ENCODE measurements around the gene USO1.

The USO1 gene

GRCh38 chr4:75844151-75844662, 119.8 kb downstream of the USO1 start:
- no peak for DNase-seq

- no peak for DNase-seq
Measured at GRCh38 chr4:75845992-75846391, 121.6 kb downstream of the USO1 start.

GRCh38 chr4:75848171-75848760, 123.9 kb downstream of the USO1 start:
- peak; percentile 58 for DNase-seq

- no peak for DNase-seq
Measured at GRCh38 chr4:75848891-75849290, 124.5 kb downstream of the USO1 start.

- no peak for DNase-seq
Measured at GRCh38 chr4:75849461-75849860, 125.1 kb downstream of the USO1 start.

- DNase-seq, result no peak
Measured at GRCh38 chr4:75858721-75859120, 134.3 kb downstream of the USO1 start.

- DNase-seq, result no peak
Measured at GRCh38 chr4:75860606-75861005, 136.2 kb downstream of the USO1 start.

Data from NCI-H1092 (cell line).